ENCODE results near the gene CYP26B1.

DNA sequence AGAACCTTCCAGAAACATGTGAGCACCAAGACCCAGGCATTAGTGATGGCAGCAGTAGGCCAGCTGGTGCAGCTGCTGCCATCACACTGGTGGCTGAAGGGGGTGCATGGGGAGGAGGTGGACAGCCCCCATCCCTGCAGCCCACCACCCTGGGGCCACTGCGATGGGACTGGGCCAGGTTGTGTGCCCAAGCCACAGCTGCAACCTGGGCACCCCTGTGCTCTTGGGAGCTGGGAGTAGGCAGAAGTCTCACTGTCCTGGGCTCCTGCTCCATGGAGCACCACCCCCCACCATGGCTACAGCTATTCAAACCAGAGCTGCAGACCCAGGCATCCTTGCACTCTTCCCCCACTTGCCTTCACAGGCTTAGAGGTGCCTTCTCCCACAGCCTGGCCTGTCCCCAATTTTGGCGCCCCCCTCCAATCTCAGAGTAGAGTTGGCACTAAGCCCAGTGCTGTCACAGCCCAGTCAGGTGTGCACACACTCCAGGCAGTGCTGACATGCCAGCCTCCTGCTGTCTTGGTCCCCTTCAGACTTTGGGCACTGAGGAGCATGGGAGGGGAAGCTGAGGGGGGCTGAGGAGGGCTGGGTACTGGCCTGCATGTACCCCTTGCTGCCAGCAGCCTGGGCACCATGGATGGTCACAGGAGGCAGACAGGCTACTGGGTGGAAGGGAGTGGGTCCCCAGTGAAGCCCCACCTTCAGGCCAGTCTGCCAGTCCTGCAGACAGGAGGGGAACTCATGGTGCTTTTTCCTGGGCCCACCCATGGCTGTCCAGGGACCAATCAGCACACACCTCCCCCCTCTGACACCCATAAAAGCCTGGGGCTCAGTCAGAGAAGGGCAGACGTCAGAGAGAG lies 67.1 kb downstream of the CYP26B1 start:
- TF ChIP-seq POLR2A (IDR thresholded peaks at IDR 0.05; ENCODE audit: control extremely low read depth in 1 of 2, low read depth in 2 of 2, low read length in 2 of 2) = no peak
- TF ChIP-seq SIRT6 (IDR thresholded peaks at IDR 0.05; ENCODE audit: low read length) = no peak
- TF ChIP-seq CEBPB (IDR thresholded peaks at IDR 0.05; ENCODE audit: low read depth, low read length) = no peak
- no peak for TF ChIP-seq CTCF (IDR thresholded peaks at IDR 0.05; ENCODE audit: control extremely low read depth in 1 of 3, insufficient read depth in 1 of 3, low read depth in 1 of 3, low read length in 3 of 3)
- TF ChIP-seq HDAC2 (IDR thresholded peaks at IDR 0.05; ENCODE audit: borderline replicate concordance in 1 of 2, low read depth in 2 of 2, low read length in 2 of 2) = no peak
- TF ChIP-seq PHF8 (conservative IDR thresholded peaks at IDR 0.05; ENCODE audit: low read depth, low read length) = no peak
- no peak for TF ChIP-seq RAD21 (IDR thresholded peaks at IDR 0.05 in 1 of 2, conservative IDR thresholded peaks at IDR 0.05 in 1 of 2; ENCODE audit: low read depth in 2 of 2, low read length in 2 of 2)
- TF ChIP-seq EP300 (IDR thresholded peaks at IDR 0.05; ENCODE audit: borderline replicate concordance in 1 of 2, low read depth in 2 of 2, low read length in 2 of 2) = no peak
- no peak for TF ChIP-seq KDM1A (IDR thresholded peaks at IDR 0.05; ENCODE audit: borderline replicate concordance, low read length)
- TF ChIP-seq, protein P1, sequence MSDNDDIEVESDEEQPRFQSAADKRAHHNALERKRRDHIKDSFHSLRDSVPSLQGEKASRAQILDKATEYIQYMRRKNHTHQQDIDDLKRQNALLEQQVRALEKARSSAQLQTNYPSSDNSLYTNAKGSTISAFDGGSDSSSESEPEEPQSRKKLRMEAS (IDR thresholded peaks at IDR 0.05) = no peak

All from H1 (cell line).